Lung (tissue), 12 donors: ENCODE results near the gene LRRK1. TPM values are rescaled to one million over a fixed set of nuclear protein-coding genes. Genes with fewer than 3 reads are reported as not detected.

Experiments used
- ATAC-seq: fragments of 200-7000 bp; cut with Tn5 transposase; one replicate; pipeline ENCODE4 v1.9.1; 2020; ENCODE audit warnings: moderate number of reproducible peaks; ENCODE audit not compliant: insufficient read depth, low FRiP score
- DNase-seq, 3 donors: peaks; one replicate each; pipeline ENCODE4 v3.0.0-alpha.2; 2013 to 2017
- H3K27ac ChIP-seq, 2 donors: one replicate each; pipeline ENCODE4 v1.5.1; 2013; ENCODE audit warnings: mild to moderate bottlenecking in 2 of 2, moderate library complexity in 2 of 2, control low read depth in 1 of 2, inconsistent platforms in 1 of 2, low read depth in 1 of 2, low read length in 1 of 2
- H3K27me3 ChIP-seq, 3 donors: one replicate each; pipeline ENCODE4 v1.5.1; 2013; ENCODE audit warnings: low read length in 2 of 3; ENCODE audit not compliant: control insufficient read depth in 3 of 3, insufficient read depth in 3 of 3
- H3K36me3 ChIP-seq, 4 donors: one replicate each; pipeline ENCODE4 v1.5.1; 2013; ENCODE audit warnings: low read length in 4 of 4, mild to moderate bottlenecking in 1 of 4, moderate library complexity in 1 of 4; ENCODE audit not compliant: control insufficient read depth in 4 of 4, insufficient read depth in 4 of 4
- H3K4me1 ChIP-seq, 5 donors: one replicate each; pipeline ENCODE4 v1.5.1; 2013; ENCODE audit warnings: low read length in 5 of 5, mild to moderate bottlenecking in 2 of 5, moderate library complexity in 1 of 5; ENCODE audit not compliant: control insufficient read depth in 5 of 5, insufficient read depth in 5 of 5
- H3K4me3 ChIP-seq: one replicate; pipeline ENCODE4 v1.5.1; 2013; ENCODE audit warnings: mild to moderate bottlenecking, control low read depth, moderate library complexity
- H3K9ac ChIP-seq, 2 donors: one replicate each; pipeline ENCODE4 v1.5.1; 2013; ENCODE audit warnings: low read length in 2 of 2, control low read depth in 1 of 2; ENCODE audit not compliant: insufficient read depth in 1 of 2
- H3K9me3 ChIP-seq, 4 donors: one replicate each; pipeline ENCODE4 v1.5.1; 2013; ENCODE audit warnings: low read length in 3 of 4, mild to moderate bottlenecking in 1 of 4, moderate library complexity in 1 of 4; ENCODE audit not compliant: control insufficient read depth in 4 of 4, insufficient read depth in 3 of 4
- WGBS, 2 donors: extraction: QIAGEN DNeasy Blood & Tissue Kit; methylation state at CpG; one replicate each; pipeline ENCODE4 v1.1.7; 2013; 5-methylcytosine and 5-hydroxymethylcytosine counted together
- polyA plus RNA-seq, 2 donors: library from polyadenylated mRNA; stranded (reverse); fragments of 200-250 nt; gene quantifications; one replicate each; pipeline ENCODE4 v1.2.1, GENCODE V29; 2013
- total RNA-seq, 2 donors: library from RNA; depleted of rRNA in 1 of 2; stranded (reverse); fragments of >200 nt in 1 of 2; gene quantifications; one replicate each; pipeline ENCODE4 v1.2.1, GENCODE V29; 2014 to 2021
- TF ChIP-seq, protein P1 (sequence below): IDR thresholded peaks from 2 replicates; pipeline ENCODE4 v1.5.1; 2012; ENCODE audit warnings: mild to moderate bottlenecking; ENCODE audit errors: control extremely low read depth, extremely low read depth
- donor health status: control.
- donor health status: control.
- donor health status: Bipolar disorder and iron deficiency.
- donor health status: healthy.
- donor health status: DM: yes; HTN: yes; CAD: no.

Gene LRRK1
- total and polyA plus RNA-seq, 4 donors: 5.7 to 22.9 (median 9.7) TPM

DNA sequence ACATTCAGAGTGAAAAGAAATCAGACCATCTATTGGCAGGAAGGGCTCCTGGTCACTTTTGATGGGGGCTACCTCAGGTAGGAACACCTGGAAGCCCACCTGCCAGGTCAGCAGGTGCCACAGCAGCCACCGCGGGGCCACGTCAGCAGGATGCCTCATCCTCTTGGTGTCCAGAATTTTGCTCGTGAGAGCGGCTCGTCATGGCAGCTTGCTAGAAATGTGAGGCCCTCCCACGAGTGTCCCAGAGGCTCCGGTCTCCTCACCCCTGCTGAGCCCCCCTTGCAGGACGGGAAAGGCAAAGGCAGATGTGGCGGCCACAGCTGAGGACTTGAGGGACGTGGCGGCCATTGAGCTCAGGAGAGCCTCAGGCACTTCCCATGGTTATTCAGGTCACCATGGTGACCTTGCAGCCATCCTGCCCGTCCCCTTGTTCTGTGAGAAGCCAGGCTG lies 129.4 kb downstream of the LRRK1 start:
- H3K36me3 ChIP-seq: peaks cover 0 to 40% (median 0%) of the 10 kb centered on the region in 4 donors
- H3K27me3 ChIP-seq: no peaks in the 10 kb centered on the region
- WGBS, 2 donors: 89 to 93% methylated on average over 13 of the region's 13 CpGs
- H3K9ac ChIP-seq: no peak overlapping the region
- DNase-seq (peak in 1 of 3 donors; percentile 8), ATAC-seq (no peak)
- H3K4me3 ChIP-seq: no peak overlapping the region
- no peak overlapping the region for H3K27ac ChIP-seq
- TF ChIP-seq, protein P1, sequence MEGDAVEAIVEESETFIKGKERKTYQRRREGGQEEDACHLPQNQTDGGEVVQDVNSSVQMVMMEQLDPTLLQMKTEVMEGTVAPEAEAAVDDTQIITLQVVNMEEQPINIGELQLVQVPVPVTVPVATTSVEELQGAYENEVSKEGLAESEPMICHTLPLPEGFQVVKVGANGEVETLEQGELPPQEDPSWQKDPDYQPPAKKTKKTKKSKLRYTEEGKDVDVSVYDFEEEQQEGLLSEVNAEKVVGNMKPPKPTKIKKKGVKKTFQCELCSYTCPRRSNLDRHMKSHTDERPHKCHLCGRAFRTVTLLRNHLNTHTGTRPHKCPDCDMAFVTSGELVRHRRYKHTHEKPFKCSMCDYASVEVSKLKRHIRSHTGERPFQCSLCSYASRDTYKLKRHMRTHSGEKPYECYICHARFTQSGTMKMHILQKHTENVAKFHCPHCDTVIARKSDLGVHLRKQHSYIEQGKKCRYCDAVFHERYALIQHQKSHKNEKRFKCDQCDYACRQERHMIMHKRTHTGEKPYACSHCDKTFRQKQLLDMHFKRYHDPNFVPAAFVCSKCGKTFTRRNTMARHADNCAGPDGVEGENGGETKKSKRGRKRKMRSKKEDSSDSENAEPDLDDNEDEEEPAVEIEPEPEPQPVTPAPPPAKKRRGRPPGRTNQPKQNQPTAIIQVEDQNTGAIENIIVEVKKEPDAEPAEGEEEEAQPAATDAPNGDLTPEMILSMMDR: no peak
- H3K9me3 ChIP-seq: no peaks in the 10 kb centered on the region
- peaks cover 0 to 30% (median 17%) of the 10 kb centered on the region in 5 donors for H3K4me1 ChIP-seq

GRCh38 chr15:101049282-101049681 lies 130.1 kb downstream of the LRRK1 start:
- peaks cover 0 to 30% (median 17%) of the 10 kb centered on the region in 5 donors for H3K4me1 ChIP-seq
- no peak overlapping the region for H3K9ac ChIP-seq
- H3K27ac ChIP-seq: no peak overlapping the region
- H3K27me3 ChIP-seq: no peaks in the 10 kb centered on the region
- H3K36me3 ChIP-seq: peaks cover 0 to 40% (median 0%) of the 10 kb centered on the region in 4 donors
- WGBS, 2 donors: 93 to 95% methylated on average over 11 of the region's 11 CpGs
- DNase-seq (peak in 1 of 3 donors; percentile 5), ATAC-seq (no peak)
- TF ChIP-seq, protein P1: no peak
- no peak overlapping the region for H3K4me3 ChIP-seq
- H3K9me3 ChIP-seq: no peaks in the 10 kb centered on the region

- peaks cover 0 to 41% (median 0%) of the 10 kb centered on the region in 4 donors for H3K36me3 ChIP-seq
- TF ChIP-seq, protein P1: no peak
- no peak overlapping the region for H3K9ac ChIP-seq
- peaks cover 0 to 29% (median 15%) of the 10 kb centered on the region in 5 donors for H3K4me1 ChIP-seq
- ATAC-seq: no peak
- H3K9me3 ChIP-seq: no peaks in the 10 kb centered on the region
- no peak overlapping the region for H3K27ac ChIP-seq
- DNase-seq: peak in 1 of 3 donors; percentile 21
- no peak overlapping the region for H3K4me3 ChIP-seq
- H3K27me3 ChIP-seq: no peaks in the 10 kb centered on the region
- 87 to 92% methylated on average over 22 of the region's 22 CpGs for WGBS, 2 donors
These were observed 130.9 kb downstream of the LRRK1 start for GRCh38 chr15:101049856-101050622.
